ENCODE results near the gene PCID2.

DNA sequence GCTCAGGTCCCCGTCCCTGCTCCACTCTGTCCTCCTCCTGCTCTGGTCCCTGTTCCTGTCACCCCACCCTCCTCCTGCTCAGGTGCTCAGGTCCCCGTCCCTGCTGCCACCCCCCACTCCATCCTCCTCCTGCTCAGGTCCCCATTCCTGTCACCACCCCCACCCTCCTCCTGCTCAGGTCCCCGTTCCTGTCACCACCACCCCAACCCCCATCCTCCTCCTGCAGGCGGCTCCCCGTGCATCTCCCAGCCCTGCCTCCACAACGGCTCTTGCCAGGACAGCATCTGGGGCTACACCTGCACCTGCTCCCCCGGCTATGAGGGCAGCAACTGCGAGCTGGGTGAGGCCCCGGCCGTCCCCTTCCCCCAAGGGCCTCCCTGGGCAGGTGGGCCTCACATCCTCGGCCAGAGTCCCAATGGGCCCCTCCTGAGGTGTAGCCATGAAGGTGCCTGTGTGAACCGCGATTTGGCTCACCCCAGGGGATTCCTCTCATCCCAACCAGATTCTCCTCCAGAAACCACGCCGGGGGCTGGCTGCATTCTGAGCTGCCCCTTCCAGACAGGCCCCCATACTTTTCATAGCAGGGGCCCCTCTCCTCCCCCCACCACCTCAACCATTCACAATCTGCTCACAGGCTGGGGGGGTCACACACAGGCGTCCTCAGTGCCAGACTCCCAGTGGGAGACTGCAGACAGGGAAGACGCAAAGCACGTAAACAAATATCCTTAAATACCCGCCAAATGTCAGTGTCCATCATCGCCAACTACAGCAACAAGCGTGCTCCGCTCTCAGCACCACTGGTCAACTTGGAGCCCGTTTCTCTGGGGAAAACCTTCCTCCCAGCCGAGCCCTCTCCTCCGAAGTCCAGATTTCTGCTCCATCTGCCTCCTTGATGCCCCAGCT lies 45.4 kb downstream of the PCID2 start:
- TF ChIP-seq POLR2A (IDR thresholded peaks at IDR 0.05) = no peak
- TF ChIP-seq, protein P1, sequence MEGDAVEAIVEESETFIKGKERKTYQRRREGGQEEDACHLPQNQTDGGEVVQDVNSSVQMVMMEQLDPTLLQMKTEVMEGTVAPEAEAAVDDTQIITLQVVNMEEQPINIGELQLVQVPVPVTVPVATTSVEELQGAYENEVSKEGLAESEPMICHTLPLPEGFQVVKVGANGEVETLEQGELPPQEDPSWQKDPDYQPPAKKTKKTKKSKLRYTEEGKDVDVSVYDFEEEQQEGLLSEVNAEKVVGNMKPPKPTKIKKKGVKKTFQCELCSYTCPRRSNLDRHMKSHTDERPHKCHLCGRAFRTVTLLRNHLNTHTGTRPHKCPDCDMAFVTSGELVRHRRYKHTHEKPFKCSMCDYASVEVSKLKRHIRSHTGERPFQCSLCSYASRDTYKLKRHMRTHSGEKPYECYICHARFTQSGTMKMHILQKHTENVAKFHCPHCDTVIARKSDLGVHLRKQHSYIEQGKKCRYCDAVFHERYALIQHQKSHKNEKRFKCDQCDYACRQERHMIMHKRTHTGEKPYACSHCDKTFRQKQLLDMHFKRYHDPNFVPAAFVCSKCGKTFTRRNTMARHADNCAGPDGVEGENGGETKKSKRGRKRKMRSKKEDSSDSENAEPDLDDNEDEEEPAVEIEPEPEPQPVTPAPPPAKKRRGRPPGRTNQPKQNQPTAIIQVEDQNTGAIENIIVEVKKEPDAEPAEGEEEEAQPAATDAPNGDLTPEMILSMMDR (IDR thresholded peaks at IDR 0.05) = no peak

Measured in heart left ventricle (tissue), 13 donors.